NOMO-1 treated with dmso at 0.1 percent for 144 hours (cell line): Measurements from ENCODE around the gene NFKBIA.
"Not testable (repeated sequence)": the region's sequence is repeated elsewhere in the genome, so short reads cannot be mapped to it uniquely, and the experiment has no call there.

Experiments
- DNase-seq: peaks from one replicate; lab custom pipeline; 2025; ENCODE audit not compliant: unreplicated experiment; lab: John Stamatoyannopoulos, UW

The NFKBIA gene, protein sequence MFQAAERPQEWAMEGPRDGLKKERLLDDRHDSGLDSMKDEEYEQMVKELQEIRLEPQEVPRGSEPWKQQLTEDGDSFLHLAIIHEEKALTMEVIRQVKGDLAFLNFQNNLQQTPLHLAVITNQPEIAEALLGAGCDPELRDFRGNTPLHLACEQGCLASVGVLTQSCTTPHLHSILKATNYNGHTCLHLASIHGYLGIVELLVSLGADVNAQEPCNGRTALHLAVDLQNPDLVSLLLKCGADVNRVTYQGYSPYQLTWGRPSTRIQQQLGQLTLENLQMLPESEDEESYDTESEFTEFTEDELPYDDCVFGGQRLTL

DNA sequence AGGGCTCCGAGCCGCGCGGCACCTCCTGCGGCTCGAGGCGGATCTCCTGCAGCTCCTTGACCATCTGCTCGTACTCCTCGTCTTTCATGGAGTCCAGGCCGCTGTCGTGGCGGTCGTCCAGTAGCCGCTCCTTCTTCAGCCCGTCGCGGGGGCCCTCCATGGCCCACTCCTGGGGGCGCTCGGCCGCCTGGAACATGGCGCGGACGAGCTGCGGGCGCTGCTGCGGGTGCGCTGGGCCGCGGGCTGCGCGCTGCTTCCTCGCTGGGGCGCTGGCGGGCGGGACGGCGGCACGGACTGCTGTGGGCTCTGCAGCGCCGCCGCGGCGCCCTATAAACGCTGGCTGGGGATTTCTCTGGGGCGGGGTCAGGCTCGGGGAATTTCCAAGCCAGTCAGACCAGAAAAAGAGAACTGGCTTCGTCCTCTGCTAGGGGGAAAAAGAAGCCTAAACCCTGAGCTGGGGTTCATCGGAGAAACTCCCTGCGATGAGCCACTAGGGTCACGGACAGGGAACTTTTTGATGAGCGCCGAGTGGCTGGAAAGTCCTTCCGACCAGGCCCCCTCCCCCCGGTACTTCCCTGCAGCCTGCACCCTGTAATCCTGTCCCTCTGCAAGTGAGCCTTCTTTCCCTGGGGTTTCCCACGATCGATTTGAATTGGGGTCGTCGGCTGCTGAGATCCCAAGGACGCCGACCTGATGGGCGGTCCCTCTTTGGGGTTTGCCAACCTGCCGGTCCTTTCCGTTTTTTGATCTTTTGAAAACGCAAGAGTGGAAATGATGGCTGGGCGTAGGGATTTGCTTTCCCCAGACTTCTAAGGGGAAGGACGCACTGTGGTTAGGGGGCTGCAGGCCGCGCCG is at the start of gene NFKBIA:
NFKBIA (minus strand) TSS at position 301 of the 855 bp plus-strand sequence; CDS start at position 196, 105 bp downstream.
- peak; percentile 87 for DNase-seq

DNA sequence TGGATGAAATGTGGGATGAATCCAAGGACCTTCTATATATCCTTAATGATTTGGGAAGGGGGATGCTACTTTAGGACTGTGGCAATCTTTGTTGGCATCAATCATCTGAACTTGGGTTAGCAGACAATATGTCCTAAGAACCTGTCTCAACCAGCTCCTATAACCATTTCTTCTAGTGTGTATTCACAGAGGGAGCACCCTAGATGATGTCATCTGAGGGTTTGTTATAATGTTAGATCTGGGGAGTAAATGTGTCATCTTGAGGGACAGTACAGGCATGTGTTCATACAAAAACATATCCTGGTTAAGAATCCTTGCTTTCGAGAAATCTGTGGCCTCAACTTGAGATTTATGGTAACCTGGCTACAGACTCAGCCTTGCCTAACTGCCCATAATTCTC is 41.9 kb upstream of the NFKBIA start:
- no peak for DNase-seq

DNA sequence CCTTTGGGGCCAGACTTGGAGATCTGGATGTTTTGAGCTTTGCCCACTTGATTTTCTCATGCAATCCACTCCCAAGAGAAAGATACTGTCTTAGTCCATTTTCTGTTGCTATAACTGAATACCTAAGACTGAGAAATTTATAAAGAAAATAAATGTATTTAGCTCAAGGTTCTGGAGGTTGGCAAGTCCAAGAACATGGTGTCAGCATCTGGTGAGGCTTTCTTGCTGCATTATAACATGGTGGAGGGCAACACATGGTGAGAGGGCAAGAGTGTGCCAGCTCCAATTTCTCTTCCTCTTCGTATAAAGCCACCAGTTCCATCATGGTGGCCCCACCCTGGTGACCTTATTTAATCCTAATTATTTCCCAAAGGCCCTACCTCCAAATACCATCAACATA is 39.6 kb upstream of the NFKBIA start:
- no peak for DNase-seq

DNA sequence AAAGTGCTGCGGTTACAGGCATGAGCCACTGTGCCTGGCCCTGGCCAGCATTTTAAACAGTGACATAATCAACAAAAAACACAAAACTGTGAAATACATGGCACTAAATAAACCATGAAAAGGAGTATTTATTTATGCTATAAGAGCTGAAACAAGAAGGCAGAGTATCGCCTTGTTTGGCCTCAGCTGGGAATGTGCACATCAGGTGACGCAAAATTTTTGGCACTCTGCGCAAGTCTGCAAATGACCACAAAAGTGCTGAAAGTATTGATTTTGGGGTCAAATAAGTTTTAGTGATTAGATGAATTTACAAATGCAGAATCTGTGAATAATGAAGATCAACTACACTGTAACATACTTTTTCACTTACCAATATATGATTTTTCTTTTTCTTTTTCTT is 36.6 kb upstream of the NFKBIA start:
- no peak for DNase-seq

DNA sequence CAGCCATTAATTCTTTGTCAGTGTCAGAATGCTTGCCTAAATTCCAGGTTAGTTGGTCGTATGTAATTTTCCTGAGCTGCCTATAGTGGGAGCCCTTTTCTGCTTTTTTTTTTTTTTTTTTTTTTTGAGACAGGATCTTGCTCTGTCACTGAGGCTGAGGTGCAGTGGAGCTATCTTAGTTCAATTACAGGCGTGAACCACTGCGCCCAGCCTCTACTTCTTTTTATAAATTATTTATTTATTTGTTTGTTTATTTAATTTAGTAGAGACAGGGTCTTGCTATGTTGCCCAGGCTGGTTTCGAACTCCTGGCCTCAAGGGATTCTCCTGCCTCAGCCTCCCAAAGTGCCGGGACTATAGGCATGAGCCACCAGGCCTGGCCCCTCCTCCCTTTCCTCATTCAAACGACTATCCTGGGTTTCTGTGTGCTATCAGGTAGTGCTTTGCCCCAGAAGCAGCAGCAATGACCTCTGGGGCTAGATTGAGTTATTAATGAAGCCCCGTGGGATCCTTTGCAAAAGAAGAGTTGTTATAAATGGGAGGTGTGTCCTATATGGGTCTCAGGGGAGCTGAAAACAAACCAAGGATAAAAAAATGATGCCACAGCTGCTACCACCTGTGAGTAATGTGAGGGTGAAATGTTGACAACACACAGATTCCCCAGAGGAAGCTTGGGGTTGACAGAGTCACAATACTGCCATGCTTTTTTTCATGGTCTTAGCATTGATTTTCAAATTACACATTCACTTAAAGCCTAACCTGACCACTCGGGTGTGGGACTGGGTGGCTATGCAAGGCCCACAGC is 34.6 kb upstream of the NFKBIA start:
- DNase-seq = peak; percentile 1

DNA sequence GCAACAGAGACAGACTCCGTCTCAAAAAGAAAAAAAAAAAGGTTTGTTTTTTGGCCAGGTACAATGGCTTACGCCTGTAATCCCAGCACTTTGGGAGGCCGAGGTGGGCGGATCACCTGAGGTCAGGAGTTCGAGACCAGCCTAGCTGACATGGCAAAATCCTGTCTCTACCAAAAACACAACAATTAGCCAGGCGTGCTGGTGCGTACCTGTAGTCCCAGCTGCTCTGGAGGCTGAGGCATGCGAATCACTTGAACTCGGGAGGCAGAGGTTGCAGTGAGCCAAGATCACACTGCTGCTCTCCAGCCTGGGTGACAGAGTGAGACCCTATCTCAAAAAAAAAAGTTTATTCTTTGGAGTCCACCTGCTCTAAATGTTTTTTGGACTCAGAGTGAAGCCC is 33.9 kb upstream of the NFKBIA start:
- DNase-seq = not testable (repeated sequence)

DNA sequence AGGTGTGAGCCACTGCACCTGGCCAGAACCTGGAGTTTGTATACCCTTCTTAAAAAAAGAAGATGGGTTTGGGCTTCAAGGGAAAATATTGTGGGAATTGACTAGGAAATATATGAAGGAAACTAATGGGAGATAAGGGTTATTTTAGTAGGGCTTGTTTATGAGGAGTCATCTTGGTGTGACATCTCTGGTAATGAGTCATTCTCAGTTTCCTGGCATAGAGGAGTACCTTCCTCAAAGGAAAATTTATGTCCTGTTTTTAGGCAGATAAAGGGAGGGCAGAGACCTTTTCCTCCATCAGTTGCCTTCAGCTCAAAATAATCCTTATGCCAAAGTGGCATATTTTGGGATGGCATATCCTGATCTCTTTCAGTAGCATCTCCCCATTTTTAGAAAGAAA is 30.6 kb upstream of the NFKBIA start:
- DNase-seq = no peak

DNA sequence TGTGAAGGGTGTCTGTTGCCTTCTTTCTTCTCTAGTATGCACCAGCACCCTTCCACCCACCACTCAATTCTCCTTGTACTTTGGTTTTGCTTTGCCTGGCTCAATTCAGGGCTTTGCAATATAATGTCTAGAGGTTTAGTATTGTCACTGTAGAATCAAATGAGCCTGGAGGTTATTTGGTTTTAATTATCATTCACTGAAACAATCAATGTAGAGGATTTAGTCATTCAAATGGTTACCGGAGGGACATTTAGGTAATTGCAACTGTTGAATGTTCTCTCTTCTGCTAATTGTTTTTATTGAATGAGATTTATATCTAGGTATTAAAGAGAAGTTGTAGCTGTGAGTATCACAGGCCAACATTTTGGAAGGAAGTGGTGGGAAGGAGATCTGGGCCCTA is 29.3 kb upstream of the NFKBIA start:
- DNase-seq = no peak

DNA sequence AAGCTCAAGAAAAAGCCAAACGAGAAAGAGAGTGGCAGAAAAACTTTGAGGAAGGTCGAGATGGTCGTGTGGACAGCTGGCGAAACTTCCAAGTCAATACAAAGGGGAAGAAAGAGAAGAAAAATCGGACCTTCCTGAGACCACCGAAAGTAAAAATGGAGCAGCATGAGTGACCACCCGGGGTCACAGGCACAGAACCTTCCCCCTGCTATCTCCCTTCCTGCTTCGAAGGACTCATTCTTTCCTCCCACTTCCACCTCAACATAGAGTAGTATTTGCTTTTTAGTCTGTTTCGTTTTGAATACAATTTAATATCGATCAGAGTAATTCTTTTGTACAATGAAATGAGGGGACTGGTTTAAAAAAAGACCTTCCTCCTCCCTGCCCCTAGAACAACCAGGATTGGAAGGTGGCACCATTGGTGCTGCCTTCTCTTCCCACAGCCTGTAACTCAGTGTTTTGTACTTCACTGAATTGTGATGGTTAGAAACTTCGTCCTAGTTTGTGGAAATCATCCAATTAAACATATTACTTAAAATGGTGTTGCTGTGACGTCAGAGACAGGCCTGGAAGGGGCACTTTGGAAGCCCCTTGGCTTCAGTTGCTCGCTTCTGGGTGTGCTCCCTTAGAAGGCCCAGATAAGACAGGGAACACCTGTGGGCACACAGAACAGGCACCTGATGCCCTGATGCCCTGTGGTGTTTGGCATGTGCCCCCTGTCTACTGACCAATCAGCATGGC is 26.1 kb upstream of the NFKBIA start:
- DNase-seq = no peak

DNA sequence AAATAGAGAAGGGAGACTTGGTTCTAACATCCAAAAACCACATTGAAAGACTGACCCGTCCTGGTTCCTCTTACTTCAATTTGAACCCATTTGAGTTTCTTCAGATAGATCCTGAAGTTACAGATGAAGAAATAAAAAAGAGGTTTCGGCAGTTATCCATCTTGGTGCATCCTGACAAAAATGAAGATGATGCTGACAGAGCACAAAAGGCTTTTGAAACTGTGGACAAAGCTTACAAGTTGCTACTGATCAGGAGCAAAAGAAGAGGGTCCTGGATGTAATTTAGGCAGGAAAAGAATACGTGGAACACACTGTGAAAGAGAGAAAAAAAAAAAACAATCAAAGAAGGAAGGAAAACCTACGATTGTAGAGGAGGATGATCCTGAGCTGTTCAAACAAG is 25.4 kb upstream of the NFKBIA start:
- DNase-seq = no peak

DNA sequence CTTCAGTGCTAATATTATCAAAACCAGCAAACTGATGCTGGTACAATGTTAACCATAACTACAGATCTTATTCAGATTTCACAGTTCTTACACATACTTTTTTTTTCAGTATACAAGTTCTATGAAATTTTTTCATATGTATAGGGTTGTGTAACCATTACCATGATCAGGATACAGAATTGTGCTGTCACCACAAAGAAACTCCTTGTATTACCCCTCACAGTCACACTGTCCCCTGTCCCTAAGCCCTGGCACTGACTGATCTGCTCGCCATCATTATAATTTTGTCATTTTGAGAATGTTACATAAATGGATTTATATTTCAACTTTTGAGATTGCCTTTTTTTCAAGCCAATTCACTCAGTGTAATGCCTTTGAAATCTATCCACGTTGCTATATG is 21.3 kb upstream of the NFKBIA start:
- DNase-seq = no peak

DNA sequence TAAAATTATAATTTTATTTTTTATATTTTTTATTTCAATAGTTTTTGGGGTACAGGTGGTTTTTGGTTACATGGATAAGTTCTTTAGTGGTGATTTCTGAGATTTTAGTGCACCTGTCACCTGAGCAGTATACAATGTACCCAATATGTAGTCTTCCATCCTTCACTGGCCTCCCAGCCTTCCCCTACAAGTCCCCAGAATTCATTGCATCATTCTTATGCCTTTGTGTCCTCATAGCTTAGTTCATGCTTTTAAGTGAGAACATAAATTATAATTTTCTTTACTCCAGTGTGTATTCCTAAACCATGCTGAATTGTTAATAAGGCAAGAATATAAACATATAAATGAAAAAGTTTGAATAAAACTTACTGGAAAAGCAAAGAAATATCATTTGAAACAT is 19.1 kb upstream of the NFKBIA start:
- DNase-seq = no peak

DNA sequence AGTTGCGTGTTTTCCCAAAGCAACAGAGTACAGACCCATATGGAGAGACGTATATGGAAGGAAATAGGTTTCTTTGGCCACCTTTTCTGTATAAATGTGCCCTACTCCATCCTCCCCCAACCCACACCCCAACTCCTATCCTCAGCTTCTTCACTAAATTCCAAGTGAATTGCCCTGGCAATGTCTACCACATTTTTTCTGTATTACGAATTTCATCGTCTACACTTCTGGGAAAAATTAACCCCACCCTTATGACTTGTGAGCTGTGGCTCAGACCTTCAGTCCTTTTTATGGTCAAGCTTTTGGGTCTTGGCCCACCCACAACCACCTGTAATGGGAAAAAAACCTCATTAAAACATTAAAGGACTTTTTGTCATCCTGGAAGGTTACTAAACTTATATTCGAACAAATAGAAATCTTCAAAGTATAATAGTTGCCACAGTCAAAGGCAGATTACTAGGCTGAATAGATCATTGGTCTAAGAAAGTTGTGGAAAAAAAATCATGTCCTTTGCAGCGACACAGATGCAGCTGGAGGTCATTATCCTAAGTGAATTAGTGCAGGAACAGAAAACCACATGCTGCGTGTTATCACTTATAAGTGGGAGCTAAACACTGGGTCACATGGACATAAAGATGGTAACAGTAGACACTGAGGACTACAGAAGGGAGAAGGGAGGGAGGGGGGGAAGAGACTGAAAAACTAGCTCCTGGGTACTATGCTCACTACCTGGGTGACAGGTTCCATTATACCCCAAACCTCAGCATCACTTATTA is 15.7 kb upstream of the NFKBIA start:
- no peak for DNase-seq

DNA sequence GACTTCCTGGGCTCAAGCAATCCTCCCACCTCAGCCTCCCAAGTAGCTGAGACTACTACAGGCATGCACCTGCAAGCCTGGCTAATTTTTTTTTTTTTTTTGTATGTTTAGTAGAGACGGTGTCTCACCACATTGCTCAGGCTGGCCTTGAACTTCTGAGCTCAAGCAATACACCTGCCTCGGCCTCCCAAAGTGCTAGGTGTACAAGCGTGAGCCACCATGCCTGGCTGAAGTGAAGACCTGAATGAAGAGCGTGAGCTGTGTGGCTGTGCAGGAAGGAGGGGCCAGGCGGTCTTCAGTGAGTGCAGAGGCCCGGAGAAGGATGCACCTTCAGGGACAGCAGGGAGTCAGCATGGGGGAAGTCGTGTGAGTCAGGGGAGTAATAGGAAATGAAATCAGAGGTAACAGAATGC is 14.9 kb upstream of the NFKBIA start:
- no peak for DNase-seq

DNA sequence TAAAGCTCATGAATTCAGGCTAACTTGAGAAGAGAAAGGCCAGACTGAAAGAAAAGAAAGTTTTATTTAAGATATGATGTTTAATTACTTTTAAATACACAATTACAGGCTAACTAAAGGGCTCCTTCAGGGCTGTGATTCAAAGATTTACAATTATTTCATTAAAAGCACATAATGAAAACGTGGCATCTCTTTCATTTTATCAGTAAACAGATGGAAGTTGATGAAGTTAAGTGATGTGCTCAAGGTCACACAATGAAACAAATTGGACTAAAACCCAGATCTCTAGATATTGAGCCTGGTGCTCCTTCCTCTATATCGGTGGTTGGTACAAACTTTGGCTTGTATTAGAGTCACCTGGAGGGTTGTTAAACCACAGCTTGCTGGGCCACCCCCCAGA is 13.5 kb upstream of the NFKBIA start:
- DNase-seq = no peak

DNA sequence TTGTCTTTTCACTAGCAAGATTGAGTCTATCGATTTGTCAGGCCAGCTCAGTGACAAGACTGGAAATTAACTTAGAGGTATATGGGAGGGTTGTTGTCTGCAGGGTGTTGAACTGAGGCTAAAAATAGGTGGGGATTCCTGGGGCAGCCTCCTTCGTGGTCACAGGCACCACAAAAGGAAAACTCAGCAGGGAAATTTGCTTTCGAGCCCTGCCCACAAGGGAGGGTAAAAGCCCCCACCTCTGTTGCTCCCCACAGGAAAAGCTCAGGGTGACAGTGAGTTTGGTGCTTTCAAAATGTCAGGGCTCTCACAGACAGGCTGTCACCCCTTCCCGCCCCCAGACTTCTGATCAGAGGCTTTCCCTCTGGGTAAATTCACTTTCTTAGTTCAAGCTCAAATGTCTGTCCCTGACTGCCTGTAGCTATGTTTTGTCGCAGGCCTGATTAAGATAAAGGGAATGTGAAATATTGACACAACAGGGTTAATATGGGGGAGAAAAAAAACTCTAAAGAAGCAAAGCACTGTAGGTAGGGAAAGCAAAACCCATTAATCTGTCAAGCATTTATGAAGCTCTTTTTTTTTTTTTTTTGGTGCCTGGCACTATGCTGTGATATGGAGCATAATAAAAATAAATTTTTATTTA is 11.7 kb upstream of the NFKBIA start:
- no peak for DNase-seq

DNA sequence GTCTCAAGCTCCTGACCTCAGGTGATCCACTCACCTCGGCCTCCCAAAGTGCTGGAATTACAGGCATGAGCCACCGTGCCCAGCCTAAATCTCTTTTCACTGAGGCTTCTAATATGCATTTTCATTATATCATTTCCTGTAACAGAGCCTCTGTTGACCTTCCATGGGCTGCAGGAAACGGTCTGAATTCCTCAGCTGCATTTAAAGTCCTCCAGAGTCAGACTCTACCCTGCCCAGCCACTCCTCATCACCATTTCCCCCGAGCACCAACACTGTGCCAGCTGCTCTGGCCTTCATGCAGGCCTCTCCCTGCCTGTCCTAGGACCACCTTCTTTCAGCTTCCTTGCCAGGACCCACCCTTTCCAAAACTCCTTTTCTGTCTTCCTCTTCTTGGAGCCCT is 9.8 kb upstream of the NFKBIA start:
- DNase-seq = no peak

DNA sequence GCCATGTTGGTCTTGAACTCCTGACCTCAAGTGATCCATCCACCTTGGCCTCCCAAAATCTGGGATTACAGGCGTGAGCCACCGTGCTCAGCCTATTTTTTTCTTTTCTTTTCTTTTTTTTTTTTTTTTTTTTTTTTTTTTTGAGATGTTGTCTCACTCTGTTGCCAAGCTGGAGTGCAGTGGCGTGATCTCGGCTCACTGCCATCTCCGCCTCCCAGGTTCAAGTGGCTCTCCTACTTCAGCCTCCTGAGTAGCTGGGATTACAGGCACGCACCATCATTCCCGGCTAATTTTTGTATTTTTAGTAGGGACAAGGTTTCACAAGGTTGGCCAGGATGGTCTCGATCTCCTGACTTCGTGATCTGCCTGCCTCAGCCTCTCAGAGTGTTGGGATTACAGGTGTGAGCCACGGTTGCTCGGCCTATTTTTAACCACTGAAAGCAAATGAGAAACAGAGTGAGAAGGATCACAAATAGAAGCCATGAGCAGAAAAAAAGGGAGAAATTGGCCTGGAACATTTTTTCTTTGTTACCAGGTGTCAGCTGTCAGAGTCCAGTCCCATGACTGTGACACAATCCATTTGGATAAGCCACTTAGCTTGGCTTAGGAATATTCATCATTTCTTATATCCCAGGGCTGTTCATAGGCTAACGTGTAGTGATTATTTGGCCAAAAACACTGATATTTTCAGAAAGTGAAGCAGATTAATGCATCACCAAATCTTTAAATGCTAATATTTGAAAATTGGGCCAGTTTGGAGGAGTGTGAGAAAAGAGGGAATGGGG is 7.9 kb upstream of the NFKBIA start:
- no peak for DNase-seq

DNA sequence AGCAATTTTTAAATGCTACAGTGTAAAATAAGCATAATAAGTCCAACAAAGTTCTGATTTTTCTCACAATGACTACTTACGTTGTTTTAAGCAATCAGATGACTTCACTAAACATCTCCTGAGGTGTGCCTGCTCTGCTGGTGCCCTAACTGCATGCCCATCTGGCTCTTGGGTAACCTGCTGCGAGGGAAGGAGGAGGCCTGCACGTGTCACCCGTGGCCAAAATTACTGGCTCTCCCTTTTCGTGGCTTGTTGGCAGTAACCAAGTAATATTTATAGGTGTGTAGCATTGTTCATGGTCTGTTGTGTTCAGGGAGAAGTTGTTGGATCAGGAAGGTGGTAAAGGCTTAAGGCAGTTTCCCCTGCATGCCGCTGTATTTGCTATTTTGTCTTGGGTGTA is 6.3 kb upstream of the NFKBIA start:
- no peak for DNase-seq
